Measurements from ENCODE around the gene ADAM12.

ADAM12 gene

DNA sequence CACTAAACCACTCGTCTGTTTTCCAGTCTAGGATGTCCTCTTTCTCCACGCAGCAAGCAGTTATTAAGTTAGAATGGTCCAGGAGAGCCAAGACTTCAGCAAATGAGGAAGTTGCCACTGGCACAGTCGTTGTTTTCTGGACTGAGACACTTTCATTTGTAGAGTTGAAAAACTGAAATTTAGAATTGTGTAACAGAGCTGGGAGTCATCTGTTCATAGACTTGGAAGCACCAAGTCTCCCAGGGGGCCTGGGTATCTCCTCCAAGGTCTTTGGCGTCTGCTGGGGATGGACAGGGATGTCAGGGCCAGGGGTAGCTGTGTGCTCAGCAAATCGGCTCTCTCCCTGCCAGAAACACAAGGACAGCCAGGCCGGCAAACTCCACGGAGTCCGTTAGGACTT lies 283.5 kb downstream of the ADAM12 start:
- no peak for DNase-seq

DNA sequence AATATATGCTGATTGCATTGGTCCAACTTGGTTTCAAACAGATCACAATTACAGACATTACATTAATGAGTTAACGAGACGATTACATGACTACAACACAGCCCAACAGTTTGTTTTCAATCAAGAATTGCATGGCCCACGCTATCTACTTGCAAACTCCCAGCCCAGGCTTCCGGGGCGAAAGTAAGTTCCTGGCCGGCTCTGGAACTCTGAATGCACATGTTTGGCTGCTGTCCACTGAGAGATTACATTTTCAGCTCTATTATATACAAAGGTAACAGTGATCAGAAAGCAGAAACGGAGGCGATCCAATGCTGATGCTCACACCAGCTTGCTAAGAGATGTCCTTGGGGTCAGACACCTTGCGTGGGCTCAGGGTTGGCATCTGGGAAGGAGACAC lies 285.6 kb downstream of the ADAM12 start:
- no peak for DNase-seq

DNA sequence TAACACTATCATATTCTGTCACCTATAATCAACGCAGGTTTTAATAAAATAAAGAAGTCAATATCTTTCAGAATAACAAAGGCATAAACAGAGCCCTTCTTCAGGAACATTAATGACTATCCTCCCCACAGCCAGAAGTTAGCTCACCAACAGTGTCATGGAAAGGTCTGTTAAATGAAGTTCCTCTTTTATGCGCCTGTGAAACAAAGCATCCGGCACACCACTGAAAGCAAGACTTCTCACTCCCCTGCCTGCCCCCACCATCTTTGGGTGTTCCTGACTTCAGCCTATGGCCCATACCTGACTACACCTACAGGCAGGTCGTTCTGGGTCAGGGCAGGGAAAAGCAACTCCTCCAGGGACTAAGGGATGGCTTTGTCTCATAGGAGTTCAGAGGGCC lies 286.5 kb downstream of the ADAM12 start:
- no peak for DNase-seq

DNA sequence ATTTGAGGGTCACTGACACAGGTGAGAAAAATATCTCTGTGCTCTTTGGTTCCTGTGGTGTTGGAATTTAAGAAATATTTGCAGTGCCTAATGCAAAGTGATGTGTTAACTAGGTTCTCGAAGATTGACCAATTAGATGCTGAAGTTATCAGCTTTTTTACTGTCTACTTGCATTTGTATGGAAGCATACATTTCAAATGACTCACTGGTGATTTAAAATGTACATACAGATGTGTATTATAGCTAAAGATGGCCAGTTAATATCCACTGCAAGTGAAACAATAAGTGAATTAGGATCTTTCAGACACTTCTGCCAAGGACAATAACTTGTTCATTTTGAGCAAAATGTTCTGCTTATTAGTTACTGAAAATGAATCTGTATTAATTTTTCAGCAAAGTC lies 287.0 kb downstream of the ADAM12 start:
- no peak for DNase-seq

DNA sequence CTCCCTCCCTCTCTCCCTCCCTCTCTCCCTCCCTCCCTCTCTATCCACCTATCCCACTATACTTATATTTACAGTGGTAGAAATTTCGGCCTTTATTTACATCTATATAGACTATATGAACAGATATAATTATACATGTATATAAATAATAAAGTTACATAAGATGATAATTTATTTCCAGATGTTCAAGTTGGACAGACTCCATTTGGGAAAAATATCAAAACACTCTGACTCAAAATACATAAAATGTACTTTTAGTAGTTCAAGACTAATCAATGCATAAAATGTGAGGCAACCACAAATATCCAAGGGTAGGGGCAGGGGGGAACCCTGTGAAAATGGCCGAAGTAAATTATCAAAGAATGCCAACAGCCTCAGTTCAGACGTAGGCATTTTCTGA lies 288.9 kb downstream of the ADAM12 start:
- no peak for DNase-seq

DNA sequence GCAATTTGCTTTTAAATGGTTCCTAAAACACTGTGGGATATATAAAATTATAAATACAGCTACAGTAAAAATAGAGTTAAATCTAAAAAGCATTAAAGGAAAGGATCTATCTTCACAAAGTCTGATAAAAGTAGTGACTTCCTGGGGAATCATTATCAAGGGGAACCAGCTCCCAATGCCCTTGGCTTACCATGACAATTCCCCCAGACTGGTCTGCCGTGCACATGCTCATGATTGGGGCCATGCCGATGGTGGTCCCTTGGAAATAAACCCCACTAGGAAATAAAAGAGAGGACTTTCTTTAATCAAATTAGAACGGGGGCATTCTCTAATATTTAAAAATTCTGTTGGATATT lies 290.1 kb downstream of the ADAM12 start:
- no peak for DNase-seq

DNA sequence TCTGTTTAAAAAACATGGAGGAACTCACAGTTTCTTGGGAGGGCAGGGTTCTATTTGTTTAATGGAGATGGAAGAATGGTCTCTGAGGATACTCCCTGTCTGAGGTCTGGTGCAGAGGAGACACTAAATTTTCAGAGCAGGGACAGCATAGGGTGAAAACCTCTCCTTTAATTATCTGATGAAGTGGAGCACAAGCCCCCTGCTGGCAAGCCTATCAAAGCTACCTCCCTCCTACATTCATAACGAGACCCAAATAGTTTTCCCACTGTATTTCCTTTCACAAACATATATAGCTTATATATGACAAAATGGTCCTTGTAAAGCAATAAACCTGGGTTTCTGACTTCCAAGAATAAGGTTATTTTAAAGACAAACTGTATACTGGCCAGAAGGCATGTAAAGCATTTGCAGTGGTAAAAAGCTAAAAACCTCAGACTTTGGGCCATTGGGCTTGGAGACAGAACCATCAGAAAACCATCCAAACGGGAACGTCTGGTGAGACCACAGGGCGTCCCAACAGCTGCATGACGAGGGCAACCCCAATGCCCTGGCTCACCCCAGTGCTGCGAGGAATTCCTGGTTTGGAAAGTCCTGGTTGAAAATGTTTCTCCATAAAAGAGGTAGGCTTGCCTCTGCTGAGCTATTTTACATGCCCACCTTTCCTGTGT lies 290.6 kb downstream of the ADAM12 start:
- DNase-seq: no peak

DNA sequence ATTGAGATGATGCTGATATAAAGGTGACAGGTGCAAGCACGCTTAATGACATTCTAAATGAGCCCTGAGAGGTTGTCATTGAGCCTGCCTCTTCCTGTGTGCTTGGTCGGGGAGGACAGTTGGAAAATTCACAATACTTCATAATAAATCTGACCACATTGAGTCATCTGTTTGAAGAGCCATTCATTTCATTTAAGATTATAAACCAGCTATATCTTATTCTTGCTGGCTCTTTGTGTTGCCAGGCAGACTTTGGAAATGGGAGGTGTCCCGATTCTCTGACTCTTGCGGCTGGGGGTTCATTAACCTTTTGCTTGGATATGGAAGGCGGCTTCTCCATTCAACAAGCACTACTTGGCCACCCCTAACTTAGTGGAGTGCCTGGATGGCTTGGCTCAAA lies 293.7 kb downstream of the ADAM12 start:
- no peak for DNase-seq

DNA sequence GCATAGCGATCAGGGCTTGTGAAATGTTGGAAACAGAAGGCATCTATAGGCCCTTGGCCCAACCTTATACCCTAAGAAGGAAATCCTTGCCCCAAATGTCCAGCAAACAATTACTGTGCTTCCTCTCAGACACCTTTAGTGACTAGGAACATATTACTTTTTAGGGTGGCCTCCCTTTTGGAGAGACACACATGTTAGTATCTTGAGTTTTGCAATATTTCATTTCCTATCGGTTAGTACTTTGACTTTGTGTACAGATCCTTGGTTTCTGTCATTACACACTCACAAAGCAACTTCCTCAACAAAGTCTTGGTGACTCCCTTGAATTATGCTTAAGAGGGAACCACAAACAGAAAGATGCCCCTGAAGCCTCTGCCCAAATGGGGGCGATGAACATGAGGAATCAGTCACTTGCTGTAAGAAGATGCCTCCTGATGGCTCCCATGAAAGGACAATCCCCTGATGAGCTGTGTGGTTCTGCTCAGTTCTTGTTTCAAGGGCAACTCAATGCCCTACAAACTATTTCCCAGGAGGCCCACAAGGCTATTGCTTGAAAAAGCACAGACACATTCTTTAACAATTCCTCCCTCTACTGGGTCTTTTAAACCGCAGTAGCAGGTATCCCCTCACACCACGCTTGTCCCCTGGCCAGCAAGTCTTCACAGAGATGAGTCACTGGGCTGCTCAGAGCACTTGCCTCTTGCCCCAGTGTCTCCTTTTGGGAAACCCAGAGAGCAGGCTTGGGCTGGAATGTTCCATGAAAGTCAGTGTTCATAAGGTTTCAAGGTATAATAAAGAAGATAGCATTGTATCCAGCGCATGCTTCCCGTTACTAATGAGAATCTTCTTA lies 295.7 kb downstream of the ADAM12 start:
- no peak for DNase-seq

DNA sequence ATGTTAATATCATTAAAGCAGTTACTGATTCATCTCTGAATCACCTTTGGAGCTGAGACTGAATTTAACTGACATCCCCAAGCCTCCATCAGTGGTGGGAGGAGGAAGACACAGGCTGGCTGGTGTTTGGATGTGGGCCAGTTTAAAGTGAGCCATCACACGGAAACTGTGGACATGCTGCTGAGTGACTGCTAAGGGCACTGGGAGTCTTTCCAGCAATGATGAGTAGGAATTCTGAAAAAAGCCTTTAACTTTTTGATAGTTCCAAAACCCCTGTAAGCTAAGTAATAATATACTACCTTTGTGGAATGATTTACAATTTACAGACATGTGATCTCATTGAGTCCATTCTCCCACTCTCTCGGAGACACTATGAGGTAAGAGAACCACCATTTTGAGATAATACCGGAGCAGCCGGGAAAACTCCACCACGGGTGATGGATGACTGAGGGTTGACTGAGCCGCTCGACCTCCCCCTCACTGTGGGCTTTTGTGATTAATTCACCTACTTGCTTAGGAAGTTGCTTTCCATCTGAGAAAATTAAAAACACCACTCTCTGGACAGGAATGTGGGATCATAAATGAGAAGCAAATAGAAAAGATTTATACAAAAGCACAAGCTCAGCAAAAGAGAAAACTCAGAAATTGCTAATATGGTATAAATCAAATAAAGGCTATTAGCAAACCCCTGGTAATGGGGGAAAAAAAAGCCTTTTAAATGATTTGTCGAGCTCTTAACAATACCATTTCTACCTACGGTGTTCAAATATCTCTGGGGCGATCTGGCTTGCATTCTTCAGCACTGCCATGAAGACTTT lies 297.2 kb downstream of the ADAM12 start:
- DNase-seq: no peak

DNA sequence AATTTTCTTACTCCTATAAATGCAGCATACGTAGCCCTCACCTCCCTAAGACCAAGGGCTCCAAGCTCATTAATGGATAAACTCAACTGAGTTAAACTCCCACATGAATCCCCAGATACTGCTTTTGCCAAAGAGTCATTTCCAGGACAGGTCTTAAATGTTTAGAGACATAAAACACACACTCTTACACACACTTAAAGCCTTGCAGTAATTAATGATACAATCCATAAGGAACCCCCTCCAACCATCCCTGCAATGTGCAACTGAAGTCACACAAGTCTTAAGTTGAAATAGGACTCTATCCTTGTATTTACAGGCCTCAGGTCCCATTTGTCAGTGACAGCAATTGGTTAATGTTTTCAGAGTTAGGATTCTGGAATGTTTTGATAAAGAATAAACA lies 297.8 kb downstream of the ADAM12 start:
- DNase-seq: no peak

DNA sequence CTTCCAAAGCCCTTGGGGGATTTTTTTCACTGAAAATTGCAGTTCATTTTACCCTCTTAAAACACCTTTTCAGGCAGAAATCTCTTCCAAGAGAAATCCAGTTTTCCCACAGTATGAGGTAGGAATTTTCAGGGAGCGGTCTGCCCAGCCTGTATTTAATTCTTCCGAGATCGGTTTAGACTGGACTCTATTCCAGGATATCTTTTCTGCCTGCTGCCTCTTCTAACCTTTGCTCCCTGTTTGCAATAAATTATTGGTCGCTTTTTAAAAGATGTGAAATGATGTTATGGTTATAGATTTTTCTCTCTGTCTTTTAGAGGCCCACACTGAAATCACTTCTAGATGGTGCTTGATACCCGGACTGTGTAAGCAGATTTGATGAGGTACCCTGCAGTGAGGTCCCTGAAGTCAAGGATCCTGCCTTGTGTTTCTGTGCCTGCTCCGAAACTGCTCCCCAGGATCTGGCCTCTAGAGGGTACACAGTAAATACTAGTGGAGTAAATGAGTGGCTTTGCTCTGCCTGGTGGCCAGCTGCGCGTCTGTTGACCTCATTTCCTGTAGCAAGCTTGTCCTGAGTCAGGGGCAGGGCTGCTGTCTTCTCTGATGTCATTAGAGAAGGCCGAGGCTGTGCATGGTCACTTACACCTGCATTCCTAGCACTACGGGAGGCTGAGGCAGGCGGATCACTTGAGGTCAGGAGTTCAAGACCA lies 300.3 kb downstream of the ADAM12 start:
- DNase-seq: peak; percentile 84 to 96

DNA sequence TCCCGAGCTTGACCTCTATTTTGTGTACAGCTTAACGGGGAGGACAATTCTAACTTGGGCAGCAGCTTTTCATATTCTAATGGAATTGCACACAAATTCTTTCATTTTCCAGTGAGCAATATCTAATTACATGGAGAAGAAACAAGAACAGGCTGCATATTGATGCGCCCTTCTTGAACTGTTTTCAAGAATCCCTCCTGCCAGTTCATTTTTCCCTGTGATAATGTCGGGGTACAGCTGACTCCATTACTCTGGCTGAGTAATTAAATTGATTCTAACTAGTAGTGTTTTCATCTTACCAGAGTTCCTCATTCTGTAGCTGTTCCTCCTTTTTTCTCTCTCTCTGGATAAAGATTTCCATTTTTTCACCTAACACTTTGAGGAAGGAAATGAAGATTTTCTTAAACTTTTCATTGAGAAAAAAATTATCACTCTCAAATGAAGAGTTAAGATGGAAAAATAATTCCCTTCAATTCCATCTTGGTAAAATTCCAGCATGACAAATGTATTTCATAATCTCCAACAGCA lies 301.1 kb downstream of the ADAM12 start:
- DNase-seq: no peak

DNA sequence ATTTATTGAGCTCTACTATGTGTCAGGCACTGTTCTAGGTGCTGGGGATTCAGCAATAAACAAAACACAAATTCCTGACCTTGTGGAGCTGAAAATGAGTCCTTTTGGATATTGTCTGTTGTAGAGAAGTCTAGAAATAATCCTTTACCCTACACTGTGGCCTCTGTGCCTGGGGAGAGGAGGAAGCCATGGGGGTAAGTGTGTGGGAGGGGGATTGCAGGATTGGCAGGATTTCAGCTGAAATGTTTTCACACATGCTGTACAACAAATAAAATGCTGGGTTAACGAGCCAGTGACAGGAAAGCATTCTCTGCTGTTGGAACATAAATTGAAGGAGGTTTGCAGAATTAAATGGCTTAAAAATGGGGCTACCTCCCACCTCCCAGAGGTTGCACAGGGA lies 302.5 kb downstream of the ADAM12 start:
- no peak for DNase-seq

DNA sequence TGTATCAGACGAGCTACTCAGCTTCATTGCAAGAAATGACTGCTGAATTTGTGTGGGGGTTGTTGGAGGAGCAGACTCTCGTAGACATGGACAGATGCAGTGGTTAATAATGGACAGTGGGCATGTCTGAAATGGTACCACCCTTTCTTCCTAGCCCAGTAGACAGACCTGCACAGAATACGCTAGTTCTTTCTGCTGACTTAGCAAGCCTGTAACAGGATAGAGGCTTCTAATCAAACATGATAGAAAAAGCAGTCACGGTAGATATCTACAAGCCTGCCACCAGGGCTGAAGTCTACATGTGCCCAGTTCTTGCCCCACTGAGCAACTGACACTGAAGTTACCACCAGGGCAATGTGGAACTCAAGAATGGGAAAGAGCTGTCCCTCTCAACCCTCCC lies 303.9 kb downstream of the ADAM12 start:
- no peak for DNase-seq

DNA sequence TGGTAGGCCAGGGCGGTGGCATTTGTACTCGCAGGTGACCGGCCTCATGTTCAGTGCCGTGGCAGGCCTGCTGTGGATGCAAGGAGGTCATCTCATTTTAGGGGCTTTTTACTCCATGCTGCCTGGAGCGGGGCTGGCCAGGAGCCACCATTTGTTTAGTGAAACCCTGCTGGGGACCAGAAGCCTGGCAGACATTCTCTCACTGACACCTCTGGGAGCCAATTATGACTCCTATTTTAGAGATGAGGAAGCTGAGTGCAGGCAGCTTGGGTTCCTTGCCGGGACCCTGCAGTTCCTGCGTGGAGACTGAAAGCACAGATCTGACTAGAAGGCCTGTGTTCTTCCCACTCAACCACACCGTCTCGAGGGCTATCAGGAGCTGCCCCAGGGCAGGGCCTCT lies 305.3 kb downstream of the ADAM12 start:
- DNase-seq: no peak

DNA sequence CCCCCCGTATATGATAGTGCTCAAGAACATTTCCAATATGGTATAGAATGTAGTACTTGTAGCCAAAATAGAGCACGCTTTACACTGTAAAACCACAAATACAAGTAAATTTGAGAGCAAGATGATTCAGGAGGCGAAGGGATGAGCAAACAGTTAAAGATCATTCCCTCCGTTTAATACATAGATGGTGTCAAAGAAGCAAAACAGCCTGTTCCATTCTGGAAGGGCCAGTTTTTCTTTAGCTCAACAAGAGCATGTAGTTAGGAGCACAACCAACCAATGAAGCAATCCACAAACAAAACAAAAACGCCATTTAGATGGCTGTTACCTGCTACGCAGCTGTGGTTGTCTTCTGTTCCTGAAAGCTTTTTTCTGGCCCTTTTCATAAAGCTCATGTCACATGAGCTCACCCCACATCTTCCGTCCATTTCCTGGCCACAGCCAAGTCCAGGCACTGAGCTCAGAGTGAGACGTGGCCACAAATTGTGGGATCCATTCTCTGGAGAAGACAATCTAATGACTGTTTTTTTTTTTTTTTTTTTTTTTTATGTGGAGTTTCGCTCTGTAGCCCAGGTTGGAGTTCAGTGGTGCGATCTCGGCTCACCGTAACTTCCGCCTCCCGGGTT lies 306.3 kb downstream of the ADAM12 start:
- no peak for DNase-seq

DNA sequence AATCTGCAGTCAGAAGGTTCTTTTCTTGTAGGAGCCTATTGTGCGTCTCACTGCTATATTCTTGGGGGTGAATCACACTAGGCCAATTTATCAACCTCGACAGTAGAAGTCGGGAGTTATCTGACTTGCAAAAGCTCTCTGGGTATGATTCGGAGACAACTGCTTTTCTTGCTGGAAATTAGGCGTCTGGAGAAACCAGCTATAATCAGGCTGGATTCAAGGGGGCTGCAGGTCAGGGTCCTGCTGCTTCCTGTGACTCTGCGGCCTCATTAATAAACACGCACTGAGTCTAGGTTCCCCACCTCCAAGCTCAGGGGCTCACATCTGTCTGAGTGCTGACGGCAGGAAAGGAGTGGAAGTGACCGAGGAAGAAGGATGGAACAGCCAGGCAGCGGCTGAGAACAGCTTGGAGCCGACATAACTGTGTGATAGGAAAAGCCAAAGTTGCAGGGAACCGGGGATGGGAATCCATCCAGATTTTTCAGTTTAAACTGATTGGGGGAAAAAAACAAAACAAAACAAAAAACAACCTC lies 307.3 kb downstream of the ADAM12 start:
- DNase-seq: no peak

DNA sequence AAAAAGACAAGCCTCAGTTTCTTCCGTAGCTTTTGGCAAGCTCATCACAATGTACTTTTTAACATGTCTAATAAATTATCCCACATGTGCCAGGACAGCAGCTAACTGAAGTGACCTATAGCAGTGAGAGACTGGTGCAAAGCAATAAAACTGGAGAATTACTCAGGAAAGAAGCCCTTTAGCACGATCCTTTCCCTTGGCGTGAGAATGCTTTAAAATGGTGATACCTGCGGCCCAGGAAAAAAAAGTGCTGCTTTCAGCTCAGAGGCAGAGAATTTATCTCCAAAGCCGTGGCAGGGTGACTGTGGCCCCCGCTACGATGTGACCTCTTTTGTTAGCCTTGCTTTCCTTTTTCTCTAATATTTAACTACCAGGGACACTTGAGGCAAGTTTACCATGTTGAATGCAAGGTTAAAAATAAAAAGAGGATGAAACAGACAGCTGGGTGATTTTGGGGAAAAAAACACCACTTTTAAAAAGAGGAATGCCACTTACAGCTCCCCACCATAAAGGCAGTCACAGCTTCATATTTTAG lies 307.9 kb downstream of the ADAM12 start:
- DNase-seq: no peak

DNA sequence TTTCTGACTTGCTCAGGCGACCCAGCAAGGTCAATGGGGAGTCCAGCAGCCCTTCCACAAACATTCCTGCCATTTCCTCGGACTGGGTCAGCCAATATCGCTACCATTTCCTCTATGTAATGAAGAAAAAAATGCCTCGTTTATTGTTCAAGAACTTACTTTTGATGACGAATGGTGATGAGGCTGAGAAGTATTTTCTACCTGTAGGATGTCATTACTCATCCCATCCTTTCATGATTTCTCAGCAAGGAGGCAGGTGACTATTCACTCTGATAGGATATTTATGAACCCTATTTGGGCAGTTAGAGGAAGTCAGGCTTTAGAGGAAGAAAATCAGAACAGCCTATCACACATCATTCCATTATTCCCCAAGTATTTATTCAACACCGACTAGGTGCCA lies 313.3 kb downstream of the ADAM12 start:
- no peak for DNase-seq

DNA sequence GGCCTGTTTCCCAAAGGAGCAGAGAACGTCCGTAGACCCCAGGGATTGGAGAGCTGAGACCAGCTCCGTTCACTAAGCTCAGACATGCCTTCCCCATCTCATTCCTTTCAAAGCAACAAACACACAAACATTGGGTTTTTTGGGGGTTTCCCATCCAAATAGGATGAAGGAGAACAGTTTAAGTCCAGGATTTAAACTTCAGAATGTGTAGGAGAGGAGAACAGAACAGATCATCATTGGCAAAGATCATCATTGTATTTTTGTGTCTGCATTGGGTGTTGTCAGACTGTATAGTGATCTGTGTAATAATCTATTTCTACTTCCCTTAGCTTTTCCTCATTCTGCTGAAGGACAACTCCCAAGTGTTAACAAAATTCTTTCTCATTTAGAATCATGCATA lies 314.0 kb downstream of the ADAM12 start:
- DNase-seq: no peak

DNA sequence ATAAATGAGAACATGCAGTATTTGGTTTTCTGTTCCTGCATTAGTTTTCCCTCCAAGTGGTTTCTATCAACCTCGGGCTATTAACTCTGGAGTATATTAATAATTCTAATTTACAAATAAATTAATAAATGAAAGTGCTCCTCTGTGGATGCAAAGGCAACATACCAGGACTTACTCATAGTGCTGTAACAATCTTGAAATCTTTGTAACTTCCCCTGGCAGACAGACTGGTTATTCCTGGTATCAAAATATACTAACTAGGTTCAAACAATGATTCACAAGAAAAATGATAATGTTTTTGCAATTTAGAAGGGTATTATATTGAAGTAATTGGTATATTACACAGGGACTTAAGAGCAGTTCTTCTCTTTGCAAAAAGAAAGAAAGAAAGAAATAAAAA lies 314.7 kb downstream of the ADAM12 start:
- no peak for DNase-seq
